Erythroblast (primary cell): ENCODE results near the gene GPD2.
"Not testable (repeated sequence)": the region's sequence is repeated elsewhere in the genome, so short reads cannot be mapped to it uniquely, and the experiment has no call there.

Experiments used
- DNase-seq, 2 experiments: peaks; one replicate each; lab custom pipeline; 2025; lab: John Stamatoyannopoulos, UW
- GATA1 ChIP-seq: IDR thresholded peaks from 2 replicates; pipeline ENCODE4 v1.6.1; 2011; ENCODE audit warnings: low read depth, mild to moderate bottlenecking, control low read depth, low read length, moderate library complexity
- POLR2A ChIP-seq: IDR thresholded peaks from 2 replicates; pipeline ENCODE4 v1.6.1; 2011; ENCODE audit warnings: mild to moderate bottlenecking, low read length

The GPD2 gene

DNA sequence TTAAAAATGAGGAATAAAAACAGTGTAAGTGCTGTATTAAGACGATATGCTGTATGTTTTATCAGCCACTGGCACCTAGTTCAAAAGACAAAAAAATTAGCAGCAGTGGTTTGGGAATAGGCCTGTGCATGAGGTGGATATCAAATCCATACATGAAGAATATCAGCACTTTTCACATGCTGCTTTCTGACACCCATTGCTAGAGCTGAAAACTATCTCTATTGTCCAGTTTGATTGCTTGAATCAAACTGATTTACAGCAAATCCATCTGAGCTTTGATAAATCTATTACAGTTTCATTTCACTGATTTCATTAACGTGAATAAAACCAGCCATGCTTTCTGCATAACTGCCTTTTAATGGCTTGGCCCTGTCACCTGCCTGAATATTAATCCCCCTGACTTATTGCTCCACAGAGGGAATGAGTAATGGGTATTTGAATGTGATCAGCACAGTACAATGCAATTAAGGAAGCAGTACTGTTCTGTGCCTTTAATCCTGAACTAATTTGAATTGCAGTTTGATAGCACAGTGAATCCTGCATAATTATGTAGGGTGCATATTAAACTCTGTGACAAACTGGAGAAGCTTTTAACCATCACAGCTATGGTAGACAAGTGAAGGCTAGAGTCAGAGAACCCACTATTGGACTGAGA is 154.0 kb downstream of the GPD2 start:
- TF ChIP-seq GATA1: no peak
- no peak for TF ChIP-seq POLR2A
- DNase-seq: peak in 1 of 2 experiments; percentile 13

DNA sequence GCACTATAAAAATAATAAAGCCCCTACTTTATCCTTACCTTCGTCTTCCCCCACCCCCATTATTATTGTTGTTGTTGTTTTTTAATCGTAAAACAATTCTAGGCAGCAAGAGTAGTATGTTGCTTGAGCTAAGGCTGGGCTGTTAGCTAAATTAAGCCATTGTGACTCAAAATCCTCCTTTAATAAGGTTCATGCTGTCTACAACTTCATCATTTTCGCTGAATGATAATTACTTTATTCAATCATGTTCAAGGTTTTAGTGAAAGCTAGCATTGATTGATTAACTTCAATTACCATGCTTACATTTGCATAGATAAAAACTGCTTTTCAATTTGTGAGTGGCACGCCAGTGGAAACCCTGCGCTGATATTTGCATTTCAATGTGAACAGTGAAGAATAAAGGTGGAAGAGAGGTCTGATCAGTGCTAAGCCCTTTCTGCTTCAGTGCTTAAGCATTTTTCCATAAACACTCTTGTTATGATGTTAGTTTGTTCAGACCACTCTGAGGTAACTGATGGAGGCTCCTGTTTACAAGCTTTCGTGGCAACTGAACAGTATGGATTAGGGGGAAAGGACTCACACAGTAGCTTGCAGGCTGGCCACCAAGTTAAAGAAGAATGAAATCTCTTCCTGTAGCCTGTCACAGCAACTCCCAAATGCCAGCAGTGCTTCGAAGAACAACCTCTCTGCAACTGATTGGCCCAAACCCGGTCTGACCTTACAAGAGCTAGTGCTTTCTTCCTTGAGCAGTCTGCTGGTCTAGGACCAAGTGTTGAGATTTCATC is 156.8 kb downstream of the GPD2 start:
- no peak for DNase-seq
- TF ChIP-seq GATA1 (no peak), POLR2A (no peak)

DNA sequence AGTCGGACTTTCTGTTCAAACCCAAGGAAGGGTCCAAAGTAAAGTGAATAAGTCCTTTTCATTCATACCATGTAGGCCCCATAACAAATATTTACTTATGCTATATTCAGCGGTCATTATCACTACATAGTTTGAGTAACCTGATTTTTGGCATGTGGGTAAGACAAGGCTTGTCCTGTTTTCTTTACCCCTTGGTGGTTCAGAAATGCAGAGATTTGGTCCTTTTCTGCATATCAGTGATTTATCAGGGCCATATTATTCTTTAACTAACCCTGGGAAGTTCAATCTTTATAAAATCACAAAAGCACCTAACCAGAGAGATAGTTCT is 157.4 kb downstream of the GPD2 start:
- no peak for TF ChIP-seq POLR2A
- no peak for TF ChIP-seq GATA1
- DNase-seq: no peak

DNA sequence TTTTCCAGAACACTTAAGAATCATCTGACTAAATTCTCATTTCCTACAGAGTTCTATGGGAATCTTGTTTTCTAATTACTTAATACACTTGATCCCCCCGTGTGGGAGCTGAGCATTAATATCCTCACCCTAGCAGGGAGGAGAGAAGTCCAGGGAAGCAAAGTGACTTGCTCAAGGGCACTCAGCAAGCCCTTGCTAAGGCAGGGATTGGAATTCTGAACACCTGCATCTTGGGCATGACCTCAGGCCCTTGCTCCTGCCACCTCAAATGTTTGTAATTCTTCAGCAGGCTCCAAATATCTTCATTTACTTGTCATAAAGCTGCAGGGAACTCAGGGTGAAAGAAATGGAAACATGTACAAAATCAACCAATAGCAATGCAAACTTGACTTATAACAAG is 162.4 kb downstream of the GPD2 start:
- DNase-seq: no peak
- TF ChIP-seq POLR2A (no peak), GATA1 (no peak)

DNA sequence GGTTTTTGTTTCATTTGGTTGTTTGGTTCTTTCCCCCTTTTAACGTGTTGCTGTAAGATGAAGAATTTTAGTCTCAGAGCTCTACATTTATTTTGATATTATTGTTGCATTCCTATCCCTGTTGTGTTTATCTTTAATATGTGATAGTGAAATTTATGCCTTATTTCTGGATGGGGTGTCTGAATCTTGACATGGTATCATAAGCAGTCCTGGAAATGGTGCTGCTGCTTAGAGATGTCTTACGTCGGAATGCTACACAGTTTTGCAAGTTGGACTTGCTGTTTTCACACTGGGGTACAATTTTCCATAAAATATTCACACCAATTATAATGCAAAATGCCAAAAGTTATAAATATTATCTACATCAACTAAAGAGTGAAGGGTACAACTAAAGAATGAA is 164.0 kb downstream of the GPD2 start:
- TF ChIP-seq GATA1 (no peak), POLR2A (no peak)

DNA sequence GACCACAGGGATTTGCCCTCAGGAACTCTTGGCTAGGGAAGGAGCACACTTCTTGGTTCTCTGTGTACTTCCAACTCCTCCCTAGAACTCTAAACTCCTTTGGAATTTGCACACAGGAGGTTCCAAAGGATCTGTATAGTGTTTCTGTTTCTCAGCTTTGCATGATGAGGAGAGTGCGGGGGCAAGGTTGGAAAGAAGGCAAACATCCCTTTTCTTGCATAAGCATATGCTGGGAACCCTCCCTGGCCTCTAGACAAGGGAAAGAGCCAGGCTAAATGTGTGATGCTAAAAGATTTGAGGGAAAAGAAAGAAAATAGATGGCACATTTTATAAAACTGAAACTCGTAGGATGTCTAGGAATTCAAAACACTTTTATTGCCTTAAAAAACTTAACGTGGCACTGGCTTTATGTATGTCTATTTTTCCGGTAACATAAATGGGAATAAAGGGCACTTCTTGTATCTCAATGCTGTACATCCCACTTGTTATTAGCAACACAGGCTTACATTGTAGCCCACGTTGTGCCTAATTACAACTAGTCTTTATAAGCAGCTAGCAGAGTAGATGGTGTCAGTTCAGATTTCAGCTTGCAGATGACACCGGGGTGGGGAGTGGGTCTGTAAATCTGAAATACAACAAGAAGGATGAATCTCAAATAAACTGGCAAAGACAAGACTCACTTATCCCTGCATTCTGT is 165.8 kb downstream of the GPD2 start:
- TF ChIP-seq POLR2A (no peak), GATA1 (no peak)
- no peak for DNase-seq

More for the DNA sequence above, 164.0 kb downstream of the GPD2 start:
- DNase-seq: no peak

DNA sequence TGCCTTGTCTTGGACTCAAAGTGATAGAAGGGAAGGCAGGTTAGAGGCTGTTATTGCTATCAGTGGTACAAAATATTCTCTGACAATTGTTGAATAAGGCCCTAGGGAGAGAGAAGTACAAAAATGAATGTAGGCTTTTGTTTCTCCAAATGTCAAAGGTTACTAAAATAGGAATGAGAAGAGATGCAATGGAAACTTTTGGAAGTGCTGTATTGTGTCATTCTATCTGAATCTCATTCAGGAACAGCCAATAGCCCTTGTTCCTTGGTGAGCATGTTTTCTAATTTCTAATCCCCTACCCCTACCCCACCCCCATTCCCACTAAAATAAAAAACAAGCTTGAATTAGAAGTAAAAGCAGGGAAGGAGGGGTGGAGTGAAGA is 166.4 kb downstream of the GPD2 start:
- no peak for TF ChIP-seq POLR2A
- TF ChIP-seq GATA1: no peak
- no peak for DNase-seq

DNA sequence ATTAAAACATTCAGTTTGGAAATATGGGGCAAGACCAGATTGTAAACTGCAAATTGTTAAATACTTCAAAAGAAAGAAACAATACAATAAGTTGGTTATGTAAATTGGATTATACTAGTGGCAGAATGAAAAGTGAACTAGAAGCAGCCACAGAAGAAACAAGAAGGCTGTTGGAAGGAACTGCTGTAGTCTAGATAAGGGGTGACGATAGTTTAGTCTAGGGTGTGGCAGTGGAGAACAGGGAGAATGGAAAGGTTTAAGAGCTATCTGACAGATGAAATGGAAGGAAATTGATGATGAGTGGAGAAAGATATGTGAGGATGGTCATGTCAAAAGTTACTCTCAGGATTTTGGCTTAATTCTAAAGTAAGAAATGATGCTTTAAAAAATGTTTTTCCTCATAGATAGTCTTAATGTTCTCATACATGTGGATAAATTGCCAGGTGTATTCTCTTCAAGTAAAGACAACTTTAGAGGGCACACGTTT is 179.7 kb downstream of the GPD2 start:
- TF ChIP-seq GATA1: no peak
- TF ChIP-seq POLR2A: no peak
- DNase-seq: peak; percentile 15 to 41

DNA sequence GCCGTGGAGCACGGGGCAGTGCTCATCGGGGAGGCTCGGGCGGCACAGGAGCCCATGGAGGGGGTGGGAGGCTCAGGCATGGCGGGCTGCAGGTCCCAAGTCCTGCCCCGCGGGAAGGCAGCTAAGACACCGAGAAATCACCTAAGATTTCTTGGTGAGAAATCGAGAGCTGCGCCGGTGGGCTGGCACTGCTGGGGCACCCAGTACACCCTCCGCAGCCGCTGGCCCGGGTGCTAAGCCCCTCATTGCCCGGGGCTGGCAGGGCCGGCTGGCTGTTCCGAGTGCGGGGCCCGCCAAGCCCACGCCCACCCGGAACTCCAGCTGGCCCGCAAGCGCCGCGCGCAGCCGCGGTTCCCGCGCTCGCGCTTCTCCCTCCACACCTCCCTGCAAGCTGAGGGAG is 181.9 kb downstream of the GPD2 start:
- DNase-seq: not testable (repeated sequence)

DNA sequence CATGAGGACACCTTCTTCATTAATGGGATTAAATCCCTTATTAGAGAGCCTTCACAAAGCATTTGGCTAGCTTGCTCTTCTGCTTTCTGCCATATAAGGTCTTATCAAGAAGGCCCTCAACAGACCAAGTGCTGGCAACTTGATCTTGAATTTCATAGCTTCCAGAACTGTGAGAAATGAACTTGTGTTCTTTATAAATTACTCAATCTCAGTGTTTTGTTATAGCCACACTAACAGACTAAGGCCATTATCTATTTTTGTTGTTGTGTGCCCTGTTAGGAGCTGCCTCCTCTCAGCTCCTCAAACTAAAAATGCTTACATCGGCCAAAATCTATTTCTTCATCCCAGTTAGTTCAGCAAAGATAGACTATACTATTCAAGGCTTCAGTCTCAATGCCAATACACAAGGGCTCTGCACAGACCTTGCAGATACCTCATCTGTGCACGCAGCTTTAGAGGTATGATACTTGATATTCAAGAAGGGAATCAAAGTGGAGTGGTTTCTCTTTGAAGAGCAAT is 182.9 kb downstream of the GPD2 start:
- no peak for DNase-seq
- TF ChIP-seq GATA1 (no peak), POLR2A (no peak)

DNA sequence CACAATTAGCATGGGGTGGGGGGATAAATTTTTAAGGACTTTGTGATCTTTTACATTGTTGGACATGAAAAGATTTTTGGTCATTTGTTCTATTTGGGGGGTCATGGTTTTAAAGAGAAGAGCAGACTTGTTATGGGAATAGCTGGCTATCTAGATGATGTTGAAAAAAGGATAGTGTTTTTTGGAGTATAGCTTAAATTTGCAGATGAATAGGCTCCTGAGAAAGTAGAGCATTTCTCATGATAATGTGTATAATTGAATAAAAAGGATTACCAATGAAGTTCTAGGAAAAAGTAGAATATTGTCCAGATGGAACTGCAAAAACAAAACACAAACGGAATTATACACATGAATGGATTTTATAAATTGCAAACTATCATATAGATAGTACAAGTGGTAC is 186.3 kb downstream of the GPD2 start:
- DNase-seq: no peak
- TF ChIP-seq POLR2A (no peak), GATA1 (no peak)

DNA sequence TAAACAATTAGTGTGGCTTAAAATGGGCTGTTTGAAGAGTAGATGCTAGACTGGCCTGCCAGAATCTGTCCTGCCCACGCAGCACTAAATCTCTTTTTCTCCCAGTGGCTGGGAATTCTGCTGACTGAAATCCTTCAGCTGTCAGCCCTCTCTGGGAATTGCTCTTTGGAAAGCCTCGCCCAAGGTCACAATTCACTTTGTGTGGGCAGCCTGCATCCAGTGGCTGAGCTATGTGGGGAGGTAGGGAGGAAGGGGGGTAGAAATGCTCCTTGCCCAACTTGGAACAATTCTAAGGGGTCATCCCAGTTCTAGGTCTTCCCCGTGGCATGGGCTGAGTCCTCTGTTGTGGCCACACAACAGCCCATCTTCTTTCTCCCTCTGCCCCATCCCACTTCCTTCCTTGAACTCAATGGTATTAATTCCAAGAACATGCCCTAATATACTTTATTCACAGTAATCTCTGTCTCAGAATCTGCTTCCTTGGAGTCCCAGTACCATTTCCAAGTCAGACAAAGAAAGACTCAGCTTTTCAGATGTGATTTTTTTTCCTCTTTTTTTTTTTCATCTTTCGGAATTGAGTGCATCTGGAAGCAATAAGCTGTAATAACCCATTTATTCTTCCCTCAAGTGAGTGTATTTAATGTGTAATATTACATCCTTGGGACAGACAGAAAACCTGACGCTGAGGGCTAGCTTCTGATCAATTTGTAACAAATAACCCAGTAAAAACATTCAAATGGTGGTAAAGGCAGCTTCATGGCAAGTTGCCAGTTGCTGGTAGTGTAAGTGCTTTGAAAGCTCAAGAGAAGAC is 189.4 kb downstream of the GPD2 start:
- DNase-seq: no peak
- no peak for TF ChIP-seq POLR2A
- TF ChIP-seq GATA1: no peak

DNA sequence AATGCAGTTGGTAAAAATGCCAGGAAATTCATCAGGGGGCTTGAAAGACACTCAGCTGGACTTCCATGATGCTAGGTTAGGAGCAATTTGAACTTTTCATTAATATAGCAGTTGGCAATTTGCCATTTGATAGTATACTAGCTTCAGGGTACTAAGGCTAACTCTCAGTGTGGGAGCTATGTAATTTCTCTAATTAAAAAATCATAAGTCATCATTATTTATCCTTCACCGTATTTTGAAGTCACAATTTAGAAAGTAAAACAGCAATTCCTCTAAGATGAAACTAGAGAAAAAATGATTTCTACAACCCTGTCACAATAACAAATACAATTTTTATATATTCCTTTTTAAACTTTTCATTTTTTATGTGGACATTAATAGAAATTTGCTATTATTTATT is 190.8 kb downstream of the GPD2 start:
- TF ChIP-seq GATA1 (no peak), POLR2A (no peak)
- no peak for DNase-seq
